Stimulated activated CD8-positive, alpha-beta memory T cell treated with anti-CD3 and anti-CD28 coated beads, Interleukin-2, amount 100 ng/mL, for 1 hour (primary cell): ENCODE measurements around the gene GRIK2.

ENCODE experiments used
- DNase-seq, 2 donors: peaks; one replicate each; pipeline ENCODE4 v3.0.0-alpha.2; 2020; ENCODE audit warnings: low read depth in 2 of 2

Gene GRIK2

DNA sequence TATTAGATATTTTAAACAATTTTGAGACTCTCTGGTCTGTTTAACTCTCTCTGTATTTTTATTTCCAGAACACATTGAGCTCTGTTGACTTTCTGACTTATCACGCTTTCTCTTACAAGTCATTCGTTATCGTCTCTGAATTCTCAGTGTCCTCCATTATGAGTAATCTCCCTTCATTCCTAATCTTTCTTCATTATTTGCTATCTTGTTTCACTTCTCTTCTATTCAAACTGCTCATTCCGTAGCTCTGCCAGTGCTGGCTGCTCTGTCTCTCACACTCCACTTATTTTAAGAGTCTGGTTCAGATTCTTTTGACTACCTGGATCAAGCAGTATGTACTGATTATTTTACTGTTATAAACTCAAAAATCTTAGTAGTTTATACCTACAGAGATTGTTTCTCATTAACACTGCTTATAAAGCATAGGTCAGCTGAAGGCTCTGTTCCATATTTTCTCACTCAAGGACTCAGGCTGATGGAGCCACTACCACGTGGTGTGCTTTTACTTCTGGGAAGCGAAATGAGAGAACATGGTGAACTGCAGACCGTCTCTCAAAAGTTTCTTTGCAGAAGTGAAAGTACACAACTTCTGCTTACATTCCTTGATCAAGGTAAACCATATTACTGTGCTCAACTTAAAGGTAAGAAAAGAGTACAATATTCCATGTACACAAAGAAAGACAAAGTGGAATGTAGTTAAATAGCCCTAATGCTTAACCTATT lies 485.2 kb downstream of the GRIK2 start:
- no peak for DNase-seq

DNA sequence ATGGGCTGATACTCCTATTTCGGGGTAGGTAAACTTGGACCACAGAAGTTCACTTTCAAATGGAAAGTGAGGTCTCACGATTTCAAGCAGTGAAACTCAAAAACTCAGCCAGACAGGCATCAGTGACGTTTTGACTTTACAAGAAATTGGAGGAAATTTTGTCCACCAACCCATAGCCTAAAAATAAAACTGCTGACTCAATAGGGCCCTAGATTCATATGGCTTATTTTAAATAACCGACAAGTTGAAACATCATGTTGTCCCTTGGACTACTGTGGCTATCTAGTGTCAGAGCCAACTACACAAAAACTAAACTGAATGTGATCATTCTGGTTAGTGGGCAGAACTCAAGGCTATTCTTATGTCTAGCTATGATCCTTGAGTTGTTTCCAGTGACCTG lies 486.3 kb downstream of the GRIK2 start:
- DNase-seq, result no peak

GRCh38 chr6:101883505-101883904 lies 490.0 kb downstream of the GRIK2 start:
- no peak for DNase-seq

- no peak for DNase-seq
Observed at GRCh38 chr6:101887532-101887931, 494.0 kb downstream of the GRIK2 start.

GRCh38 chr6:101907356-101908217 lies 514.1 kb downstream of the GRIK2 start:
- no peak for DNase-seq

DNA sequence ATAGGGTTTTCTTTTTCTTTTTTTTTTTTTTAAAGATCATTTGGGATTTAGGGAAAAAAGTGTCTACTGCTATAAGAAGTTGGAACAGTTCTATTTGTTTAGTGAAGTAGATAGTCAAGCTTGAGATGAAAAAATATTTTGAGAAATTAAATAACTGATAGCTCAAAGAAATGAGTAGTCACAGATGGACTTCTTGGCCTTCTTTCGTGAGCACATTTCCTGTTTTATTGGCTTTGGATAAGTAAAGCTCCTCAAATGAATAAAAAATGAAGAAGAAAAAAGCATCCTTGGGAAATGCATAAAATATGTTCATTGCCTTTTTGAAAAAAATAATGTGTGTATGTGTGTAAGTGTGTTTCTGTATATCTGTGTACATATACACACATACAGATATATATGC lies 515.9 kb downstream of the GRIK2 start:
- DNase-seq, result no peak

GRCh38 chr6:101912311-101912710 lies 518.8 kb downstream of the GRIK2 start:
- no peak for DNase-seq

GRCh38 chr6:101918471-101918870 lies 525.0 kb downstream of the GRIK2 start:
- DNase-seq, result no peak

GRCh38 chr6:101921829-101922450 lies 528.4 kb downstream of the GRIK2 start:
- DNase-seq, result no peak

- DNase-seq, result no peak
Observed at GRCh38 chr6:101926149-101926925, 532.8 kb downstream of the GRIK2 start.

DNA sequence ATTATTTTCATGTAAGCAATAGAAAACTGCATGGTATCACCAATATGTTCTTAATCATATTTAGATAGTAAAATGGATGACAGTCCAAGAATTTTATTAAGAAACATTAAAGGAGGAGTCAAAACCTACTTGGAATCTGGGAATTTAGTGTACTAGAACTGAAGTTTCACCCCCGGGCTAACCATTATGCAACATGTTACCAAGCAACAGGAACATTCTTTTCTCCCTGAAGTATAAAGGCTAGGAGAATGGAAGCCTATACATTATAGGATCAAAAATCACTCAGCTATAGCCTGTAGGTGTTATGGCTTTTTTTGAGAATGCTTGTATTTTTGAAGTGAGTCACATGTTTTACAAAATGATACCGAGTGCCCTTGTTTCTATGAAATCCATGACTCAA lies 538.3 kb downstream of the GRIK2 start:
- no peak for DNase-seq

- DNase-seq, result no peak
Observed at GRCh38 chr6:101932704-101933103, 539.2 kb downstream of the GRIK2 start.

DNA sequence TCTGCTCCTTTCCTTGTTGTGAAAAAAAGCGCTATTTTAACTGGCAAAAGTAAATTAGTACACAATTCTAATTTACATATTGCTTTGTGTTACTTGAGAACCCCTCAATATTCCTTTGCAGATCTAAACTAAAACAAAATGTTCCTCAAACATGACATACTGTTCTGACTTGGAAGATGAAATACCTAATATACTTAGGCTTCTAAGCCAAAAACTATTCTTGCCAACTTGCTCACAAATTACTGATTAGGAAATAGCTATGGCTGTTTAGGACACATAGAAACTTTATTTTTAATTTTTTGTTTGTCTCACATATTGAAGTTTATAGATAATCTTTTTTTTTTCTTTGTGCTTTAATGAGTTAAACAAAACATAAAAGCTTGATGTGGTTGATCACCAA lies 542.2 kb downstream of the GRIK2 start:
- DNase-seq, result no peak

DNA sequence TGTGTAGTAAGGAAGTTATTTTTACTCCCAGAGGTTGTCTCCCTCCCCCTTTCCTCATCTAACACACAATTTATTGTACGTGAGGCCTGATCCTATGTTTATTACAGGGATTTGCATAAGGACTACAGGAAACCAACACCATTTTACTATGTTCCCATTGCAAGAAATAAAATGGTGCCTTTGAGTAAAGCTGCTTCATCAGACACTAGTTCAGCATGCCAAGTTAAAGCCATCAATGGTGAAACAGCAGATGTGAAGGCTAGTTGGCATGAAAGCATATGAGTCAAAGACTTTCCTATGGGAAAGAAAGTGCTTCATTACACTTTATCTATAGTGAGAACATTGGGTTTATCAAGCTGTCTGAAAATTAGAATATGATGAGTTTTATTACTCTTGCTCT lies 543.0 kb downstream of the GRIK2 start:
- DNase-seq, result no peak

DNA sequence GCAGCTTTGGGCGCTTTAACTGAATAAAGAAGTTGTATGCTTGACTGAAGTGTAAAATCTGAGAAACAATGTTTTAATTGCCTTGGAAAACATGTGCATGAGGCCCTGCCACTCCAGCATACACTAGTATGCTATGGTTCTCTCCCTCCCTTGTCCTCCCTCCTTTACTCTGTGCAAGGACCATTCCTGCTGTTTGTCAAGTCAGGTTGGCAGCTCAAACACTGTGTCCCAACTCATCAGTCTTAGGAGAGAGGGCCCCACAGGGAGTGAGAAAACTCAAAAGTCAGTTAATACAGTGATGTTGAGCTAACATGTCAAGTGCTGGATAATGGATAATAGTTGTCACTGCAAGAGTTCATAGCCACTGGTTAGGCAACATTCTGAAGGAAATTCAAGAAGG lies 543.6 kb downstream of the GRIK2 start:
- DNase-seq, result no peak

DNA sequence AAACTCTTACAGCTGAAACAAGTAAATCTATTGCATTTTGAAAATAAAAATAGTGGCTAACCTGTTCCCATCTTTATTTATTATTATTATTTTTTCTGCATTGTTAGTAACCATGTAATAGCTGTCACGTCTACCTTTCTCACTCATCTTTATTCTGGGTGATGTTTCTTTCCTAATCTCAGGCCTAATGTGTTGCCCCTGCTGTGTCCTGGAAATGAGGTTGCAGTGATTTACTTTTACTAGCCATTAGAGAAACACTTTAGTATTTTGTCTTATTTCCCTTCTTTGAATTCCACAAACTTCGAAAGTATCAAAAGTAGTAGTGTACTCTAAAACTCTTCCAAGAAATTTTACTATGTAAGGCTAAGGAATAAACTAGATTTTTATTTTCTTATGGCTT lies 546.9 kb downstream of the GRIK2 start:
- DNase-seq, result no peak

GRCh38 chr6:101956961-101957360 lies 563.5 kb downstream of the GRIK2 start:
- DNase-seq, result no peak

DNA sequence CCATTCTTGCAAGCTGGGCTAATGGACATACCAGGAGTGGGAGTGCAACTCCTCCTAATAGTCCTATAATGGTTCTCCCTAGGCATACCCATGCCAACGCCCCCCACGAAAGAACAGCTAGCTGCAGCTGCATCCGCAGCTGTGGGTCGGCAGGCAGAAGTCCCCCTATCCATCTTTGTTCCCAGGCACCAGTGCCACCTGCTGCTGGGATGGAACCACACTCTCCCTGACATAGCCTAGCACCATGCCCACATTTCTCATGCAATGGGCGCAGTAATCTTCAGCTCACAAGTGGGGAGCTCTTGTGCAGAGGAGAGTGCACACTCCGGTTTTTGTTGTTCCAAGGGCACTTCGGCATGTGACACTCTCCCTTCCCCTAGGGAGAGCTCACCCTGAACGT lies 567.8 kb downstream of the GRIK2 start:
- no peak for DNase-seq

GRCh38 chr6:101980924-101981323 lies 587.4 kb downstream of the GRIK2 start:
- no peak for DNase-seq

GRCh38 chr6:101986476-101986875 lies 593.0 kb downstream of the GRIK2 start:
- no peak for DNase-seq

GRCh38 chr6:101992286-101992685 lies 598.8 kb downstream of the GRIK2 start:
- DNase-seq, result no peak

DNA sequence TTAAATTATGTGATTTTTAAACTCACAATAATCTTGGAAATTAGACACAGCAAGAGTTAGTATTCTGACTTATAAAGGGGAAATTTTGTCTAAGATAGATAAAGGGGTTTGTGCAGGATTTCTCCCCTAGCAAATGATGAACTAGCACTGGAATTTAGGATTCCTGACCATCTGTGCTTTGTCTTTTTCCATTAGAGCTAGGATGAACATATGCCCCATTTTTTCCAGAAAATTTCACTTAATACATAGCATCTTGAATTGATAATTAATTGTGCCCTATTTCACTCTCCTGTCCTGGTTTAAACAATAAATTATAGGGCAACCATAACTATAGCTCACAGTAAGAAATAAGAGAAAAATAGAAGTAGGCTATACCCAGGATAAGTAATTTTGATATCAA lies 601.0 kb downstream of the GRIK2 start:
- DNase-seq, result no peak
